ENCODE results near the gene STXBP5L. TPM values are rescaled to one million over a fixed set of nuclear protein-coding genes. Genes with fewer than 3 reads are reported as not detected.
"Not testable (repeated sequence)": the region's sequence is repeated elsewhere in the genome, so short reads cannot be mapped to it uniquely, and the experiment has no call there.

Gene STXBP5L
- total RNA-seq, 2 experiments from 2014 or later: 2.7 to 10.5 TPM

- BruUV-seq (replicated peaks): no TSS peak
- no peaks in the 10 kb centered on the region for H3K9me3 ChIP-seq (ENCODE audit: low read length)
Observed at GRCh38 chr3:121362035-121362734, 454.2 kb downstream of the STXBP5L start.

GRCh38 chr3:121388308-121388707, 480.3 kb downstream of the STXBP5L start:
- H3K36me3 ChIP-seq (ENCODE audit: insufficient read depth, low read length); POLR2A ChIA-PET; H4K20me1 ChIP-seq (ENCODE audit: insufficient read depth, low read length); H3K4me2 ChIP-seq (ENCODE audit: low read length); BruUV-seq (replicated peaks); DNase-seq (ENCODE audit: low spot score); CTCF ChIA-PET (ENCODE audit: unreplicated experiment); intact Hi-C loops (cut with micrococcal nuclease; ENCODE audit: unreplicated experiment); H3K9me2 ChIP-seq (ENCODE audit: insufficient read depth, low read length); H3K4me3 ChIP-seq (ENCODE audit: low read depth, low read length, poor library complexity, severe bottlenecking); H3K9me3 ChIP-seq (ENCODE audit: low read length); H3K27ac ChIP-seq (ENCODE audit: low read depth, low read length, poor library complexity, severe bottlenecking); H2AFZ ChIP-seq (ENCODE audit: low read length); H3K4me1 ChIP-seq (ENCODE audit: insufficient read depth, low read length, poor library complexity, severe bottlenecking); H3K79me2 ChIP-seq (ENCODE audit: insufficient read depth, low read depth, low read length): not testable (repeated sequence)

More at GRCh38 chr3:121362035-121362734, 454.2 kb downstream of the STXBP5L start:
- Histone ChIP-seq H3K4me1 (ENCODE audit: insufficient read depth, low read length, poor library complexity, severe bottlenecking) (no peaks in the 10 kb centered on the region), H3K36me3 (ENCODE audit: insufficient read depth, low read length) (no peaks in the 10 kb centered on the region), H3K4me2 (ENCODE audit: low read length) (no peak overlapping the region), H3K4me3 (ENCODE audit: low read depth, low read length, poor library complexity, severe bottlenecking) (no peak overlapping the region), H3K9me2 (ENCODE audit: insufficient read depth, low read length) (no peaks in the 10 kb centered on the region), H4K20me1 (ENCODE audit: insufficient read depth, low read length) (no peaks in the 10 kb centered on the region), H3K79me2 (ENCODE audit: insufficient read depth, low read depth, low read length) (no peaks in the 10 kb centered on the region), H3K27ac (ENCODE audit: low read depth, low read length, poor library complexity, severe bottlenecking) (no peak overlapping the region), H2AFZ (ENCODE audit: low read length) (no peak overlapping the region)
- ChIA-PET POLR2A (no interaction called here), CTCF (ENCODE audit: unreplicated experiment) (interaction anchor here (0.5 kb wide), 1 partner anchor 29 kb away, joined by 3 read pairs; no protein-coding TSS in a partner anchor)
- TF ChIP-seq CTCF (conservative IDR thresholded peaks at IDR 0.05; ENCODE audit: low read length) (no peak), EZH2phosphoT487 (IDR thresholded peaks at IDR 0.05; ENCODE audit: borderline replicate concordance, low read depth, low read length) (no peak)
- no peak for DNase-seq (ENCODE audit: low spot score)
- intact Hi-C loops (cut with micrococcal nuclease; ENCODE audit: unreplicated experiment): no loop called here

DNA sequence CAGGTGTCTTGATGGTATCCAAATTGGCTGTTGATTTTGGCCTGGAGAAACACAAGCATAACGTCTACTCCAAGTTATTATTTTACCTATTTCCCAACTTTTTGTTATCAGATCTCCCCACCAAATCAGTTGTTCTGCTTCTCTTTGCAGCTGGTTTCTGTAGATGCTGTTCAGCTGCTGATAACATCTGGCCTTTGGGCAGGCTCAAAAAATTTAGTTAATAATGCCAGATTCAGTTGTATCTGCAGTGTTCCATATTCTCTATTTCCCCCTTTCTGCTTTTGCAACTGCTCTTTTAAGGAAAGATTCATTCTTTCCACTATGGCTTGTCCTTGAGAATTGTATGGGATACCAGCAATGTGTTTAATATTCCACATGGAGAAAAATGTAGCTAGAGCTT, 488.0 kb downstream of the STXBP5L start:
- H3K9me2 ChIP-seq (ENCODE audit: insufficient read depth, low read length); H3K4me2 ChIP-seq (ENCODE audit: low read length); H3K4me1 ChIP-seq (ENCODE audit: insufficient read depth, low read length, poor library complexity, severe bottlenecking); intact Hi-C loops (cut with micrococcal nuclease; ENCODE audit: unreplicated experiment); CTCF ChIA-PET (ENCODE audit: unreplicated experiment); H2AFZ ChIP-seq (ENCODE audit: low read length); POLR2A ChIA-PET; H4K20me1 ChIP-seq (ENCODE audit: insufficient read depth, low read length); BruUV-seq (replicated peaks); H3K4me3 ChIP-seq (ENCODE audit: low read depth, low read length, poor library complexity, severe bottlenecking); H3K9me3 ChIP-seq (ENCODE audit: low read length); DNase-seq (ENCODE audit: low spot score); H3K36me3 ChIP-seq (ENCODE audit: insufficient read depth, low read length); H3K79me2 ChIP-seq (ENCODE audit: insufficient read depth, low read depth, low read length); H3K27ac ChIP-seq (ENCODE audit: low read depth, low read length, poor library complexity, severe bottlenecking): not testable (repeated sequence)

- H3K9me3 ChIP-seq (ENCODE audit: low read length); H3K4me1 ChIP-seq (ENCODE audit: insufficient read depth, low read length, poor library complexity, severe bottlenecking); DNase-seq (ENCODE audit: low spot score); POLR2A ChIA-PET; H3K27ac ChIP-seq (ENCODE audit: low read depth, low read length, poor library complexity, severe bottlenecking); BruUV-seq (replicated peaks); H3K79me2 ChIP-seq (ENCODE audit: insufficient read depth, low read depth, low read length); H3K9me2 ChIP-seq (ENCODE audit: insufficient read depth, low read length); H3K4me3 ChIP-seq (ENCODE audit: low read depth, low read length, poor library complexity, severe bottlenecking); CTCF ChIA-PET (ENCODE audit: unreplicated experiment); H2AFZ ChIP-seq (ENCODE audit: low read length); H4K20me1 ChIP-seq (ENCODE audit: insufficient read depth, low read length); intact Hi-C loops (cut with micrococcal nuclease; ENCODE audit: unreplicated experiment); H3K4me2 ChIP-seq (ENCODE audit: low read length); H3K36me3 ChIP-seq (ENCODE audit: insufficient read depth, low read length): not testable (repeated sequence)
Observed at GRCh38 chr3:121398051-121398450, 490.0 kb downstream of the STXBP5L start.

All from OCI-LY7 (cell line).